IPS DF 6.9 (cell line): ENCODE measurements around the gene PRKCQ.
"Not testable (repeated sequence)": the region's sequence is repeated elsewhere in the genome, so short reads cannot be mapped to it uniquely, and the experiment has no call there.

Experiments
- DNase-seq: peaks from one replicate; pipeline ENCODE4 v3.0.0-alpha.2; 2013; ENCODE audit warnings: low read depth, low spot score
- H3K27ac ChIP-seq: one replicate; pipeline ENCODE4 v1.5.1; 2013; ENCODE audit warnings: low read length, control low read depth
- H3K27me3 ChIP-seq: 2 replicates; pipeline ENCODE4 v1.6.1; 2013; ENCODE audit warnings: mild to moderate bottlenecking, low read length; ENCODE audit not compliant: control insufficient read depth, insufficient read depth
- H3K36me3 ChIP-seq: 2 replicates; pipeline ENCODE4 v1.6.1; 2013; ENCODE audit warnings: low read length; ENCODE audit not compliant: control insufficient read depth, insufficient read depth
- H3K4me1 ChIP-seq: 2 replicates; pipeline ENCODE4 v1.6.1; 2013; ENCODE audit warnings: low read length; ENCODE audit not compliant: control insufficient read depth, insufficient read depth
- H3K4me3 ChIP-seq: 2 replicates; pipeline ENCODE4 v1.5.1; 2013; ENCODE audit warnings: mild to moderate bottlenecking, low read length
- H3K9me3 ChIP-seq: 2 replicates; pipeline ENCODE4 v1.6.1; 2013; ENCODE audit warnings: low read length, inconsistent platforms; ENCODE audit not compliant: control insufficient read depth, insufficient read depth
- WGBS: extraction: QIAGEN DNeasy Blood & Tissue Kit; methylation state at CpG from one replicate; pipeline ENCODE4 v1.1.7; 2013; ENCODE audit warnings: mixed read lengths, missing lambda C conversion rate; ENCODE audit not compliant: insufficient read length, insufficient coverage; 5-methylcytosine and 5-hydroxymethylcytosine counted together

Gene PRKCQ

DNA sequence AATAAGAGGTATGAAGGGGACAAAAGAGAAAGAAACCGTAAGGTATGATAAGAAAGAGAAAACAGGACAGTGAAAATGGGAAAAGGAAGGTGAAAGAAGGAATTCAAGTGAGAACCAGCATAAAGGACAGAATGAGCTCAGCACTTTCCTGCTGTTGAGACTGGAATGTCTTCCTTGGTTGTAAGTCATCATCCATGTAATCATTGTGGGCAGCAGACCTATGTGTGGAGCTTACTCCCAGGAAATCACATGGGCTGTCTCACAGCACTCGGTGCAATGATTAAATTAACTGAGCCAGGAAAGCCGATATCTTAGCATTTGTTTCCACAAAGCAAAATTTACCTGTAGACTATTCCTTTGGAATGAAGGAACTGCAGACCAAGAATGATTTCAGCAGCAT, 118.1 kb downstream of the PRKCQ start:
- Histone ChIP-seq H3K36me3 (no peaks in the 10 kb centered on the region), H3K4me3 (no peak overlapping the region)

DNA sequence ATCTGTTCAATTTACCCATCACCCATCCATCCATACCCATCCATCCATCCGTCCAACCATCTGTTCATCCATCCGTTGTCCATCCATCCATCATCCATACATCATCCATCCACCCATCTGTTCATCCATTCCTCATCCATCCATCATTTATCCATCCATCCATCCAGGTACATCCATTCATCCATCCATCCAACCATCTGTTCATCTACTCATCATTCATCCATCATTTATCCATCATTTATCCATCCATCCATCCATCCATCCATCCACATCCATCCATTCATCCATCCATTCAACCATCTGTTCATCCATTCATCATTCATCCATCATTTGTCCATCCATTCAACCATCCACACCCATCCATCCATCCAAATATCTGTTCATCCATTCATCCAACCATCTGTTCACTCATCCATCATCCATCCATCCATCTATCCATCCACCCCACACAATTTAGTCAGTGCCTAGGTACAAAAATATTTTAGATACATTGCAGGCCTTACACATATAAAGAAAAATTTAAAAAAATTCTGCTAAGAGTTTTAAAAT, 119.1 kb downstream of the PRKCQ start:
- WGBS: no CpG with 5 or more reads among the region's 2 CpGs
- Histone ChIP-seq H3K27ac (no peak overlapping the region), H3K9me3 (no peaks in the 10 kb centered on the region), H3K4me3 (no peak overlapping the region), H3K4me1 (no peaks in the 10 kb centered on the region), H3K27me3 (no peaks in the 10 kb centered on the region), H3K36me3 (no peaks in the 10 kb centered on the region)
- no peak for DNase-seq

More for the DNA sequence above, 118.1 kb downstream of the PRKCQ start:
- no peaks in the 10 kb centered on the region for H3K27me3 ChIP-seq
- no peak overlapping the region for H3K27ac ChIP-seq
- H3K4me1 ChIP-seq: no peaks in the 10 kb centered on the region
- no peaks in the 10 kb centered on the region for H3K9me3 ChIP-seq
- no CpG with 5 or more reads among the region's 3 CpGs for WGBS
- no peak for DNase-seq

DNA sequence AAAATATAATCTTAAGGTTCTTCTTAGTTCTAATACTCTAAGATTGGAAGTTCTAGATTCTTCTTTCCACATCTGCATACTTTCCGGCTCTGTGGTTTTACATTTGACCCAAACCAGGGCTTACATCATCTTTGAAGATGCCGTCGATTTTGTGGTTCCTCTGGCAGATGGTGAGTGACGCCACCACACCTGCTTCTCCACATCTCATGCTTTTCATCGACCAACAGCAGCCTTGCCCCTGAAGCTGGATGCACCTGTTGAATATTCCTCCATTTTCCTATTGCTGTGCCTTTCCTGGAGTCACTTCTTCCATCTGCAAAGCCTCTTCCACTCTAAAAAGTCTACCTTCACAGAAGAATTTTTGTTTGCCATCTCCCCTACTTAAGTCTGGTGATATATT, 121.3 kb downstream of the PRKCQ start:
- Histone ChIP-seq H3K4me1 (no peaks in the 10 kb centered on the region), H3K36me3 (0 out of 2 replicates have a peak, but pooled peaks cover 3% of the 10 kb centered on the region), H3K27ac (no peak overlapping the region), H3K4me3 (no peak overlapping the region), H3K27me3 (no peaks in the 10 kb centered on the region), H3K9me3 (no peaks in the 10 kb centered on the region)
- no CpG with 5 or more reads among the region's 5 CpGs for WGBS
- DNase-seq: no peak

DNA sequence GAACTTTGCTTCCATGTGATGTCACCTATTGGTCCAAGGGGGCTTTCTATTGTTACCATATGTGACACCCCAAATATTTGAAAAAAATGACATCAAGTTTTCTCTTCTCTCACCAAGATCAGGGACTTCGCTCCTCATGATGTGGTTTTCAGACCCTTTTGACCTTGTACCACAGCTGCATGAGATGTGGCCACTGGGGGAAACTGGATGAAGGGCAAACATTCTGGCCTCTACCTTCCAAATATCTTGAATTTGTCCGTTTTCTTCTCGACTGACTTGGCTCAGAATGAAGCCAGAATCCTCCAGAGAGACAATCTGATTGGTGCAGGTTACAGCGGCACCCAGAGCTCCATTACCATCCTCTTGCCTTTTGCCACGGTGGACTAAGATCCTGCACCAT, 122.7 kb downstream of the PRKCQ start:
- no peaks in the 10 kb centered on the region for H3K9me3 ChIP-seq
- 0 out of 2 replicates have a peak, but pooled peaks cover 3% of the 10 kb centered on the region for H3K36me3 ChIP-seq
- H3K27me3 ChIP-seq: no peaks in the 10 kb centered on the region
- no peak for DNase-seq
- no peak overlapping the region for H3K27ac ChIP-seq
- H3K4me3 ChIP-seq: no peak overlapping the region
- no peaks in the 10 kb centered on the region for H3K4me1 ChIP-seq
- no CpG with 5 or more reads among the region's 5 CpGs for WGBS

DNA sequence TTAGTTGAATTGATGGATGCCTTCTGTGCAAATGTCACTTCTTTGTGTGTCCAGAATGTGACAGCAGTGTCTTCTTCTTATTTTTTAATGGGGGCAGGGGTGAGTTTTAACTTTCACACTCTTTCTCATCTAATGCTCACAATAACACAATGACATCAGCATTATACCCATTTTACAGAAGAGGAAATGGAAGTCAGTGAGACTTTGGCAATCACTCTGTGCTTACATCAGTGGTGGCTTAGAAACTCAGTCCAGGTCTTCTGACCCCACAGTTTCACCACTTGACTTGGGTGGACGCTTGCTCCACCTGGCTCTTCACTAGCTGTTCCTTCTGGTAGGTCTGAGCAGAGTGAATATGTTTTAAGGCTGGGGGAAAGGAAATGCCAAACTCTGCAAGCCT, 124.0 kb downstream of the PRKCQ start:
- Histone ChIP-seq H3K9me3 (no peaks in the 10 kb centered on the region), H3K27ac (no peak overlapping the region), H3K4me1 (no peaks in the 10 kb centered on the region), H3K36me3 (0 out of 2 replicates have a peak, but pooled peaks cover 3% of the 10 kb centered on the region), H3K4me3 (no peak overlapping the region), H3K27me3 (no peaks in the 10 kb centered on the region)
- no peak for DNase-seq
- WGBS: no CpG with 5 or more reads among the region's 1 CpG

DNA sequence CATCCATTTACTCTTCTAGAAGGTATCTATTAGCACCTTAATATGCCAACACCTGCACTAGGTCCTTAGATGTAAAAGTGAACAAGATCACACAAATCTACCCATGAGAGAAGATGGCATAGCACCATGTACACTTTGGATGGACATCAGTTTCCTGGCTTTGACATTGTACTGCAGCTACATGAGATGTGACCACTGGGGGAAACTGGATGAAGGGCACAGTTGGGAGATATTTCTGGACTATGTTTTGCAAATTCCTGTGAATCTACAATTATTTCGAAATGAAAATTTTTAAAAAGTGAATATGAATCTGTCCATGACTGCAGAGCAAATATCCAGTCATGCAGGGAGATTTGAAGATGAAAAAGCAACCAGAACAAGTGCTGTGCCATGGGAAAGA, 124.5 kb downstream of the PRKCQ start:
- no CpG with 5 or more reads among the region's 1 CpG for WGBS
- H3K27me3 ChIP-seq: no peaks in the 10 kb centered on the region
- no peak for DNase-seq
- 0 out of 2 replicates have a peak, but pooled peaks cover 3% of the 10 kb centered on the region for H3K36me3 ChIP-seq
- H3K4me3 ChIP-seq: no peak overlapping the region
- no peaks in the 10 kb centered on the region for H3K4me1 ChIP-seq
- H3K27ac ChIP-seq: no peak overlapping the region
- H3K9me3 ChIP-seq: no peaks in the 10 kb centered on the region

DNA sequence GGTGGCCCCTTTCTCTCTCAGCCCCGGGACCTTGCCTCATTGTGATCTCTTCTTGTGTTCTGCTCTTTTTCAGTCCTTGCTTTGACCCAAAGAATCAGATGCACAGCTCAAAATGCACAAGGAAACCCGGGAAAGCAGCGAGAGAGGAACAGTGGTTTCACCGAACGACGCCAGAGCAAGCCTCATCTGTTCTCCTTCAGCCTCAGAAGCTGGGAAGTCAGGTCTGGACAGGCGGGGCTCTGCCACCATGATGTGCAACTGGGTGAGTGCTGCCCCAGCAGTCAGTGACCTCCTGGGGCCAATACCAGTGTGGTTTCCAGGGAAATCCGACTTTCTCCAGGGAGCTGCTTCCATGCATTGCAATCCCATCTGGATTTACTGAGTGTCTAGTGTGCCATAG, 133.4 kb downstream of the PRKCQ start:
- no peak for DNase-seq
- Histone ChIP-seq H3K9me3 (no peaks in the 10 kb centered on the region), H3K36me3 (no peaks in the 10 kb centered on the region), H3K4me1 (no peaks in the 10 kb centered on the region), H3K27ac (no peak overlapping the region), H3K4me3 (no peak overlapping the region), H3K27me3 (no peaks in the 10 kb centered on the region)
- no CpG with 5 or more reads among the region's 8 CpGs for WGBS

DNA sequence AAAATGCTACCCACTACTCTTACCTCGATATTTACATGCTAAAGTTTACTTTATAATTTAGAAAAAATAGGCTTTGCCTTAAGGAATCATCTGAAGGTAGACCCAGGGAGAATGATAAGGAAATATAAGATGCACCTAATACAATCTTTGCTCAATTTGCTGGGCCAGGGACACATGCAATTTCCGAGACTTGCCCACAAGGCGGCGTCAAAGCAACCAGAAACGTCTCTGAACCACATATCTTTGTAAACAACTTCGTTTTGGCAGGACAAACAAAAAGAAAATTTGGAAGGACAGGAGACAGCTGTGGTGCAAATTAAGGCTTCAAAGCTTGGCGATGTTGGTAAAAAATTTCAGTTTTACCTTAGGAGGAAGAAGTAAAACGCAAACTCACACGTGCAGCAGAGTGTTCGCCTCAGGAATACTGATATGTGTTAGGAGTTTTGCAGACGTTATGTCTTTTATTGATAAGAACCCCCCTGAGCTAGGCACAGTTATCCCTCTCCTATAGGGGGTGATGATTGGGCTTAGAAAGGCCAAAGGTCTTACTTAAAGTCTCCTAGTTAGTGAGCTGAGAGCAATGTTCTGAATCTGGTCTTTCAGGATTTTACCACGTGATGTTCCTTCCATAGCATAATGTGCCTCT, 134.3 kb downstream of the PRKCQ start:
- WGBS: no CpG with 5 or more reads among the region's 12 CpGs
- no peak overlapping the region for H3K27ac ChIP-seq
- no peak overlapping the region for H3K4me3 ChIP-seq
- peak; percentile 7 for DNase-seq
- H3K4me1 ChIP-seq: no peaks in the 10 kb centered on the region
- H3K36me3 ChIP-seq: no peaks in the 10 kb centered on the region
- H3K9me3 ChIP-seq: no peaks in the 10 kb centered on the region
- no peaks in the 10 kb centered on the region for H3K27me3 ChIP-seq

DNA sequence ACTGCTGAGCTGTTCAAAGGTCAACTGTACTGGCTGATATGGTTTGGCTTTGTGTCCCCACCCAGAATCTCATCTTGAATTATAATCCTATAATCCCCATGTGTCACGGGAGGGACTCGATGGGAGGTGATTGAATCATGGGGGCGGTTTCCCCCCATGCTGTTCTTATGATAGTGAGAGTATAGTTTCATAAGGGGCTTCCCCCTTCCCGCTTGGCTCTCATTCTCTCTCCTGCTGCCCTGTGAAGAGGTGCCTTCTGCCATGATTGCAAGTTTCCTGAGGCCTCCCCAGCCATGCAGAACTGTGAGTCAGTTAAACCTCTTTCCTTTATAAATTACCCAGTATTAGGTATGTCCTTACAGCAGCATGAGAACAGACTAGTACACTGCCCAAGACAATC, 140.2 kb downstream of the PRKCQ start:
- H3K36me3 ChIP-seq, DNase-seq: not testable (repeated sequence)
- no CpG with 5 or more reads among the region's 4 CpGs for WGBS

DNA sequence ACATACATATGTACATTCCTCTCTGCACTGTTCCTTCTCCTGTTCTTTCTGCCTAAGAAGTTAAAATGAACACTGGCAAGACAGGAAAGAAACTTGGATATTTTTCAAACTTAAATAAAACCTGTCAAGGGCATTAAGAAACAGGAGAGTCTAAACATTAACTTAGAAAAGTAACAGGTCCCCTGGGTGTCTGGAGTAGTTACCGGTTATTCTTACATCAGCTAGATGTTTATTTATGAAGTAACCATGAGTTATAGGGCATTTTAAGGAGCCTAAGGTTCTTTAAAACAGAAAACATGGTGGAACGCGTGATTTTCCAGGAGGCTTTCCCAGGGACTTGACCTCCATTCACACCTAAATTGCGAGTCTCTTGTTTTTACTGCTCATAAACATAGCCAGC, 148.2 kb downstream of the PRKCQ start:
- no CpG with 5 or more reads among the region's 4 CpGs for WGBS
- Histone ChIP-seq H3K27me3 (no peaks in the 10 kb centered on the region), H3K9me3 (no peaks in the 10 kb centered on the region), H3K4me3 (no peak overlapping the region), H3K4me1 (no peaks in the 10 kb centered on the region), H3K27ac (no peak overlapping the region), H3K36me3 (no peaks in the 10 kb centered on the region)
- no peak for DNase-seq

More for the DNA sequence above, 140.2 kb downstream of the PRKCQ start:
- H3K4me3 ChIP-seq, H3K27me3 ChIP-seq, H3K27ac ChIP-seq, H3K4me1 ChIP-seq, H3K9me3 ChIP-seq: not testable (repeated sequence)

DNA sequence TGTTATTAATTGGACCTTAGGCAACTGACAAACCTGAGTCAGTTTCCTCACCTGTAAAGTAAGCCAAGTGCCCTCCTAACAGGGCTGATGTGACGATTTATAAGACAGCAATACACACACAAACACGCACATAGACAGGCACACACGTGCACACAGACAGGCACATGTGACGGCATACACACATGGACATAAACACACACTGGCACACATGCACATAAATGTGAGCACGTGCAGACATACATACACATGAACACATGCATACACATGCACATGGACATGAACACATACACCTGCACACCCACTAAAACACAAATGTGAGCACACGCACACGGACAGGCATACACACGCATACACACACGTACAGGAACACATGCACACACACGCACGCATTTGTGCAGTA, 148.9 kb downstream of the PRKCQ start:
- no peak overlapping the region for H3K27ac ChIP-seq
- H3K27me3 ChIP-seq: no peaks in the 10 kb centered on the region
- no peaks in the 10 kb centered on the region for H3K4me1 ChIP-seq
- no peaks in the 10 kb centered on the region for H3K9me3 ChIP-seq
- no CpG with 5 or more reads among the region's 11 CpGs for WGBS
- H3K36me3 ChIP-seq: no peaks in the 10 kb centered on the region
- H3K4me3 ChIP-seq: no peak overlapping the region
- DNase-seq: no peak
